ENCODE data around the gene ROGDI.

Gene ROGDI

GRCh38 chr16:4811773-4812172 lies 9.3 kb upstream of the ROGDI start:
- FAIRE-seq (no peak), DNase-seq (ENCODE audit: insufficient read length) (no peak)
- TF ChIP-seq POLR2AphosphoS5 (IDR thresholded peaks at IDR 0.05; ENCODE audit: low read depth, low read length) (no peak), POLR2A (IDR thresholded peaks at IDR 0.05; ENCODE audit: low read depth, low read length) (no peak), TAF1 (IDR thresholded peaks at IDR 0.05; ENCODE audit: borderline replicate concordance, low read depth, low read length) (no peak)

DNA sequence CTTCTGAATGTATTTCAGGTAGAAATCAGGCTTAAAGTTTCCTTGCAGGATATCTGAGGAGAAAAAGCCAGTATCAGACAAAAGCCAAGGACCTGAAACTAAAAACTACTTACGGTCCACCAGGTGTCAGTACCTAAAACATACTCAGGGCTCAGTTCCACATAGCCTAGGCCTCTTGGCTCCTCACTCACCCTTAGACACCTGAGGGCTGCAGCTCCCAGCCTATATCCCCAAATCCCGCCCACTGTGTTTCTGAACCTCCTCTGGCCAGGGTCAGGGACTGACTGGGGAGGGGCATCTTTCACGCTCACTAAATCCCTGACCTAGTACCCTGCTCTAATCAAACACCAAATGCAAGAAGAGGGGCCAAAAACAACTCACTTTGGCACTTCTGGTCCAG lies 8.8 kb upstream of the ROGDI start:
- FAIRE-seq (no peak), DNase-seq (ENCODE audit: insufficient read length) (no peak)
- TF ChIP-seq POLR2AphosphoS5 (IDR thresholded peaks at IDR 0.05; ENCODE audit: low read depth, low read length) (no peak), TAF1 (IDR thresholded peaks at IDR 0.05; ENCODE audit: borderline replicate concordance, low read depth, low read length) (no peak), POLR2A (IDR thresholded peaks at IDR 0.05; ENCODE audit: low read depth, low read length) (no peak)

- FAIRE-seq (no peak), DNase-seq (ENCODE audit: insufficient read length) (no peak)
- TF ChIP-seq TAF1 (IDR thresholded peaks at IDR 0.05; ENCODE audit: borderline replicate concordance, low read depth, low read length) (no peak), POLR2AphosphoS5 (IDR thresholded peaks at IDR 0.05; ENCODE audit: low read depth, low read length) (no peak), POLR2A (IDR thresholded peaks at IDR 0.05; ENCODE audit: low read depth, low read length) (no peak)
Measured at GRCh38 chr16:4806280-4806679, 3.8 kb upstream of the ROGDI start.

DNA sequence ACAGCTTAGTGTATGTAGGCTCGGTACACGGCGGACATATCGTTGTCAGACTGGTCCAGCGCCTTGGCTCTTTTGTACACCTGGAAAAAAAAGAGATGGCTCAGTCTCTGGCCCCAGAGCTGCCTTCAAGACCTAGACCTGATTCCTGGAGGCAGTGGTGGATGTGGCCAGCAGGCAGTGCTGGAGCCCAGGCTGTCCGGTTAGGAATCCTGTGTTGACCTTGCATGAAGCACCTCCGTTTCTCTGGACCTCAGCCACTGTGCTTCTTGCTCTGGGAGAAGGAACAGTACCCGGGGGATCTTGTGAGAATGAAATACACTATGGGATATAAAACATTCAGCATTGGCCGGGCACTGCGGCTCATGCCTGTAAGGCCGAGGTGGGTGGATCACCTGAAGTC lies 2.8 kb upstream of the ROGDI start:
- DNase-seq (ENCODE audit: insufficient read length) (no peak), FAIRE-seq (no peak)

DNA sequence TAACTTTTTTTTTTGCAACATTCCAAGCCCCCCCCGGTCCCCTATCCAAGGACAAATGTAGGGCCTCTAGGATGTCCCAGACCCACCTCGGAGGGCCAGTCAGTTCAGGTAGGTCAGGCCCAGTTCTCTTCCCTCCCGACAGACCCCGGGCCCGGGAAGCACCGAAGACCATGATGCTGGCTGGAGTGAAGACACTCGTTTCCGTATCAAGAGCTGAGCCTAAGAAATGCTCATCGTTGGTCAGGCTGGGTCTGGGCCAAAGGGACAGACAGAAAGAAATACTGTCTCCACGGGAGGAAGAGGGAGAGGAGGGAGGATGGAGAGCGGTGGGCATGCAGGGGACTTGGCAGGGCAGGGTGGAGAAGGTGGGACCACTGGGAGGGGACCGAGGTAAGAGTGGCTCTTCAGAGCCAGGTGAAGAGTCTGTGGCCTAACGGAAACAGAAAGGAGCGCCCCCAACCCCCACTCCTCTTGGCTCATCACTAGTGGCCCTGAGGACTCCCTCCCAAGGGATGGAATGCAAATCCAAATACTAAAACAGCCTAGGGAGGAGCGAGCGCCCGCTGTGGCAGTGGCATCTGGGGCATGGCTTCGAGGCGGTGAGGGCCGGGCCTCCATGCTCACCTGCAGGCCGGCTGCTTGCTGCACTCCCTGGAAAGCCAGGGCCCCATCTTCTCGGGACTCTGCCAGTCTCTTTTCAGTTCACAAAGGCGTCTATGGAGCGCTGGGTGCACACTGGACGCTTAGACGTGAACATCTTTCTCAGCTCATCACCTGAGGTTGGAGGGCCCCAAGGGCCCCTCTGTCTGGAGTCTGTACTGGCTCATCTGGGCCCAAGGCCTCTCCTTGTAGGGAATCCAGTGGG lies 1.7 kb upstream of the ROGDI start:
- DNase-seq (ENCODE audit: insufficient read length) (no peak), FAIRE-seq (no peak)
- TF ChIP-seq TAF1 (IDR thresholded peaks at IDR 0.05; ENCODE audit: borderline replicate concordance, low read depth, low read length) (no peak), POLR2A (IDR thresholded peaks at IDR 0.05; ENCODE audit: low read depth, low read length) (no peak), POLR2AphosphoS5 (IDR thresholded peaks at IDR 0.05; ENCODE audit: low read depth, low read length) (no peak)

More for the DNA sequence above, 2.8 kb upstream of the ROGDI start:
- TF ChIP-seq POLR2AphosphoS5 (IDR thresholded peaks at IDR 0.05; ENCODE audit: low read depth, low read length) (no peak), POLR2A (IDR thresholded peaks at IDR 0.05; ENCODE audit: low read depth, low read length) (no peak), TAF1 (IDR thresholded peaks at IDR 0.05; ENCODE audit: borderline replicate concordance, low read depth, low read length) (no peak)

DNA sequence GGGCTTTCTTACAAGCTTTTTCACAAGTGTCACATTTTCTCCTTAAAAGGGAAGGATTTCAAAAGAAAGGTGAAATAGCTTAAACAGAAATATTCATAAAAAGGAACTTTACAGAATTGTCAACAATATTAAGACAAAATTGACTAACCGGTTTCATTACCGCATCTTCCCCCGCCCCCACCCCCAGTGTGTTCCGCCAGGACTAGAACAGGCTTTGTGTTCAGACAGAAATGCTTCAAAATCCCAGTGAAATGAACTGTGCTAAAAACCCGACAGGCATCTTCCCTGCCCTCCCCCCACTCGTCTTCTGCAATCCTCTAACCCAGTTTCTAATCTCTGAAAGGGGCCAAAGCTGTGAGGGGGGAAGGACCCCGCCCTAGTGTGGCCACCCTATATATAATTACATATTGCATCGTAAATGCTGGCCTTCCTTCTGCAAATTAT lies 990 bp upstream of the ROGDI start:
- FAIRE-seq (no peak), DNase-seq (ENCODE audit: insufficient read length) (no peak)
- TF ChIP-seq POLR2AphosphoS5 (IDR thresholded peaks at IDR 0.05; ENCODE audit: low read depth, low read length), result no peak
- TF ChIP-seq POLR2A (IDR thresholded peaks at IDR 0.05; ENCODE audit: low read depth, low read length), result no peak
- TF ChIP-seq TAF1 (IDR thresholded peaks at IDR 0.05; ENCODE audit: borderline replicate concordance, low read depth, low read length), result no peak

GRCh38 chr16:4802659-4803287 lies 340 bp upstream of the ROGDI start:
- DNase-seq (ENCODE audit: insufficient read length) (peak; percentile 98), FAIRE-seq (peak; percentile 99)
- TF ChIP-seq POLR2A (IDR thresholded peaks at IDR 0.05; ENCODE audit: low read depth, low read length) (no peak), TAF1 (IDR thresholded peaks at IDR 0.05; ENCODE audit: borderline replicate concordance, low read depth, low read length) (no peak), POLR2AphosphoS5 (IDR thresholded peaks at IDR 0.05; ENCODE audit: low read depth, low read length) (no peak)

DNA sequence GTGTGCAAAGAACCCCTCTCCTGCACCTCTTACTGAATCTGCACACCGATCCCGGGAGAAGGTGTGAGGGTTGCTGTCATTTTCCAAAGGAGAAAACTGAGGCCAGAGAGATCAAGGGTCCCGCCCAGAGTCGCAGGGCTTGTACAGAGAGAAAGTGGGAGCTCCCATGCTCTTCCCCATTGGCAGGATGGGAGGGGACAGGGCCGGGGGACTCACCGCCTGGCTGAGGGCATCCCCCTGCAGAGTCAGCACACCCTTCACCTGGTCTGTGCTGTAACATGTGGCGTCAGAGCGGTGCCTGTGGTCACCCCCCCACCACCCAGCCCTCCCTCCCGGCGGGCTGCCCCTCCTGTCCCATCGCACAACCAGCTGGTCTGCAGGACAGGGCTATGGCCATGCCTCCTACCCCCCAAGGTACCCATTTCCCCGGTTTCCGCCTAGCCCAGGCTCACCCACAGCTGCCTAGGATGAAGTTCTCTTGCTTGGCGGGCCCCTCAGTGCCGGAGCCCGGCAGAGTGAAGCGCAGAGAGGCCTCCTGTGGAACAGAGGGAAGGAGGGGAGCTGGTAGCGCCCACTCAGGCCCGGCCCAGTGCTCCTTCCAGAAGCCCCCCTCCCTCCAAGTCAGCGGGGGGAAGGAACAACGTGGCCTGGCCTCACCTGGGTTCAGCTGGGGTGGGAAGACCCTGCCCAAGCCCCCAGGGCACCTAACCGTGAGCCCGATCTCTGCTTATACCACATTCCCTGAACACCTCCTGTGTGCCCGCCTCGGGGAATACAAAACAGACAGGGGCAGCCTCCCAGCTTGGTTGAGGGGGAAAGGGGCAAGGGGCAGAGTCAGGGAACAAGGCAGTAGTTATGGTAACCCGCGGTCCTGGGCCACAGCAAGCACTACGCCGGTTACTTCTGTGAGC lies 1.1 kb downstream of the ROGDI start:
- DNase-seq (ENCODE audit: insufficient read length) (no peak), FAIRE-seq (no peak)
- TF ChIP-seq TAF1 (IDR thresholded peaks at IDR 0.05; ENCODE audit: borderline replicate concordance, low read depth, low read length), result no peak

GRCh38 chr16:4800290-4801041 lies 2.0 kb downstream of the ROGDI start:
- no peak for FAIRE-seq
- DNase-seq (ENCODE audit: insufficient read length), result no peak
- TF ChIP-seq TAF1 (IDR thresholded peaks at IDR 0.05; ENCODE audit: borderline replicate concordance, low read depth, low read length) (no peak), POLR2AphosphoS5 (IDR thresholded peaks at IDR 0.05; ENCODE audit: low read depth, low read length) (no peak), POLR2A (IDR thresholded peaks at IDR 0.05; ENCODE audit: low read depth, low read length) (no peak)

DNA sequence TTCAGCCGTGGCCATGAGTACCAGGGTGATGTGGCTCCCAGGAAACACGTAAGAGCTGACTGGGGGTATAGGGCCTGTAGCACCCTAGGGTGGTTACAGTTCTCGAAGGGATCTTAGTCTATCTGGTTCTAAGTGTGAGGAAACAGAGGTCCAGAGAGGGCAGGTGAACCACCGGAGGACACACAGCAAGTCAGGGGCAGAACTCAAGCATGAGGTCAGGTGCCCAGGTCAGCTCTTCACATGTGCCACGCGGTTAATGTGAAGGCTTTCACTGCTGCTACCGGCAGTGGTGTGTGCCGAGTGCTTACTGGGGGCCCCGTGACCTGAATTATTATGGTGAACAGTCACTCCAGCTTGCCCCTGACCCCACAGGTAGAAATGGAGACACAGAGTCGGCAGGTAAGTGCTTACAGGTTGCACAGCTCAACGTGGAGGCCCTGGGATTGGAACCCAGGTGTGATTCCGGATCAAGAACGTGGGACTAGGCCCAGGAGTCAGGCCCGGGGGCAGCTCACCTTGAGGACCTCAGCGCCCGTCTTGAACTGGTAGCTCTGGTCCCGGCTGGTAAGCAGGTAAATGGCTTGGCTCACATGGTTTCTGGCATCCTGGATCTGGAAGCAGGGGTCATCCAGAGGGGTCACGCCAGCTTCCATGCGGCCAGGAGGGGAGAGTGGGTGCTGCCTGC lies 3.1 kb downstream of the ROGDI start:
- FAIRE-seq, result no peak
- DNase-seq (ENCODE audit: insufficient read length), result no peak
- TF ChIP-seq TAF1 (IDR thresholded peaks at IDR 0.05; ENCODE audit: borderline replicate concordance, low read depth, low read length) (no peak), POLR2A (IDR thresholded peaks at IDR 0.05; ENCODE audit: low read depth, low read length) (no peak), POLR2AphosphoS5 (IDR thresholded peaks at IDR 0.05; ENCODE audit: low read depth, low read length) (no peak)
